ENCODE measurements around the gene SMAP2. TPM values are rescaled to one million over a fixed set of nuclear protein-coding genes. Genes with fewer than 3 reads are reported as not detected.

The SMAP2 gene
- total RNA-seq, 2 experiments from 2014 or later = 116 to 145 TPM

- Mint-ChIP-seq H3K4me3 (no peak overlapping the region), H3K27me3 (no peaks in the 10 kb centered on the region), H3K36me3 (peaks cover 41% of the 10 kb centered on the region), H3K27ac (no peak overlapping the region), H3K9me3 (ENCODE audit: low read depth) (no peaks in the 10 kb centered on the region), H3K4me1 (peaks cover 83% of the 10 kb centered on the region)
- ATAC-seq (no peak), DNase-seq (no peak)
- CTCF ChIA-PET = interaction anchor here (0.9 to 1.6 kb wide), 4 partner anchors 12 to 365 kb away, joined by 3 to 9 read pairs (median 3); no protein-coding TSS in a partner anchor
Observed at GRCh38 chr1:40397258-40397657, 23.7 kb downstream of the SMAP2 start.

DNA sequence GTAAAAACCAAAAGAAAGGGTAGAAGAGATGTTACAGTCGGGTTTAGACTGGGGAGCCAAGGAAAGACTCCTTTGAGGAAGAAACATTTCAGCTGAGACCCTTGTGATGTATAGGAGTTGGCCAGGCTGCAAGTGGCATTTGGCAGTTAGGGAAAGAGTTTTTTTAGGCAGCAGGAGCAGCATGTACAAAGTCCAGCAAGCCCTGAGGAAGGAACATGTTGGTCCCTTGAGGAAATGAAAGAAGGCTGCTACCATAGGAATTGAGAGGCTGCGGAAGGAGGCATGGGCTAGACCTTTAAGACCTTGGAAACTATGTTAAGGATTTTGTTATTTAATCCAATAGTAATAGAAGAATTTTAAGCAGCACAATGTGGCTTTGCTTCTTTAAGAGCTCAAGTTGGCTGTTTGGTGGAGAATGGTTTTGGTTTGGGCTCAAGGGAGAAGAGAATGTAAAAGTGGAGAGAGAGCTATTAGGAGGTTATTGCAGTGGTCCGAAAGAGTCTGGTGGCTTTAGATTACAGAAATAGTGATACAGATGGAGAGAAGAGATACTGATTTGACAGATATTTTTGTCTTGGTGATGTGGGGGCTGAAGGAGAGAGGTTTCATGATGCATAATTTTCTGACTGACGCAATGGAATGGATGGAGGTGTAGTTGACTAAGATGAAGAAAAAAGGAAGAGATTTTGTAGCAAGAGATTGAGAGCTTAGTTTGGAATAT is 26.6 kb downstream of the SMAP2 start:
- no peaks in the 10 kb centered on the region for H3K27me3 Mint-ChIP-seq
- H3K9me3 Mint-ChIP-seq (ENCODE audit: low read depth) = no peaks in the 10 kb centered on the region
- no peak for DNase-seq
- H3K27ac Mint-ChIP-seq = peak overlapping the region; percentile 75
- H3K36me3 Mint-ChIP-seq = peaks cover 37% of the 10 kb centered on the region
- H3K4me3 Mint-ChIP-seq = peak overlapping the region; percentile 30
- CTCF ChIA-PET = interaction anchor here (0.7 to 3.2 kb wide), 10 partner anchors 11 to 247 kb away, joined by 3 to 18 read pairs (median 5); no protein-coding TSS in a partner anchor
- ATAC-seq = peak; percentile 57
- H3K4me1 Mint-ChIP-seq = peaks cover 81% of the 10 kb centered on the region

- CTCF ChIA-PET = interaction anchor here (1.1 to 3.2 kb wide), 6 partner anchors 10 to 145 kb away, joined by 3 to 15 read pairs (median 6); no protein-coding TSS in a partner anchor
- Mint-ChIP-seq H3K4me3 (no peak overlapping the region), H3K27ac (peak overlapping the region; percentile 82), H3K36me3 (peaks cover 34% of the 10 kb centered on the region), H3K4me1 (peaks cover 72% of the 10 kb centered on the region), H3K9me3 (ENCODE audit: low read depth) (no peaks in the 10 kb centered on the region), H3K27me3 (no peaks in the 10 kb centered on the region)
- DNase-seq (no peak), ATAC-seq (no peak)
Observed at GRCh38 chr1:40401473-40402201, 28.1 kb downstream of the SMAP2 start.

DNA sequence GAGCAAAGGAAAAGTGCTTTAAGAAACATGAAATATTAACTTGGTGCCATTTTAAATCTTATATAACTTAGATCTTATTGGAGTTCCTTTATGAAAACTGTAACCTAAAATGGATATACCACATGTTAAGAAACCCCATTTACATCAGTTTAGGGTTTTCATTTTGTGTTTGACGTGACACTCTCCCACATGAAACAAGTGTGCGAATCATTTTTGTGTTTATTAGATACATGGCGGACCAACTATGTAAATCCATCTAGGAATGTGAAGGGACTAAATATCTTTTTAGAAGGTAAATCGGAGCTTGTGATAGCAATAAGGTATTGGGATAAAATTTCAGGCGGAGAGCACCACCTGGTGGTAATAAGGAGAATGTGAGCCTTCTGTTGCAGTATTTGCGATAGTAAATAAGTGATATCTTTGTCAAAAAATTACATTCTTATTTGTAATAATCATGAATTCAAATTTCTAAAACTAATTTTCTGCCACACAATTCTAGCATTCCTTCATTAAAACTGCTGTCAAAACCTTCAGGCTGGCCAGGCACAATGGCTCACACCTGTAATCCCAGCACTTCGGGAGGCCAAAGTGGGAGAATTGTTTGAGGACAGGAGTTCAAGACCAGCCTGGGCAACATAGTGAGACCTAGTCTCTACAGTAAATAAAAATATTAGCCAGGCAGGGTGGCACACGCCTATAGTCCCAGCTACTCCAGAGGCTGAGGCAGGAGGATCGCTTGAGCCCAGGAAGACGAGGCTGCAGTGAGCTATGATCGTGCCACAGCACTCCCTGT is 31.3 kb downstream of the SMAP2 start:
- H3K4me3 Mint-ChIP-seq = peak overlapping the region; percentile 4
- H3K36me3 Mint-ChIP-seq = peaks cover 36% of the 10 kb centered on the region
- no peaks in the 10 kb centered on the region for H3K27me3 Mint-ChIP-seq
- DNase-seq = no peak
- H3K9me3 Mint-ChIP-seq (ENCODE audit: low read depth) = no peaks in the 10 kb centered on the region
- H3K27ac Mint-ChIP-seq = peak overlapping the region; percentile 82
- peaks cover 54% of the 10 kb centered on the region for H3K4me1 Mint-ChIP-seq
- CTCF ChIA-PET = interaction anchor here (0.6 to 3.4 kb wide), 35 partner anchors 12 to 567 kb away, joined by 3 to 36 read pairs (median 5); partner anchors contain the start of genes CITED4, COL9A2, RLF and SMAP2
- peak; percentile 50 for ATAC-seq

DNA sequence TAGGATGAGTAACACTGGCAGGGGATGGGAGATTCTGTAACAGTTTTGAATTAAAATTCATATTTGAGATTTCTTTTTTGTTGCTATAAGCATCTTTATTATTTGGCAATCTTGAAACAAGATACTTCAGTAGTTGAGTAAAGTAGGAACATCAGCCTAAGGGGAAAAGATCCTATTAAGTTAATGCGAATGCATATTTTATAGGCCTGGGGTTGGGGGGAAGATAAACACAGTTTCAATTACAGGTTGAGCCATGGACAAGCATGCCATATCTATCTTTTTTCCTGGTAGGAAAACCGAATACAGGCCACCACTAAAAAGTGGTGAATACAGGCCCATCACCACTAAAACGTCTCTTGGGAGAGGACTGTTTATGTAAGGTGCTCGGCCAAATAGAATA is 32.3 kb downstream of the SMAP2 start:
- Mint-ChIP-seq H3K4me3 (no peak overlapping the region), H3K27ac (no peak overlapping the region), H3K4me1 (peaks cover 45% of the 10 kb centered on the region), H3K9me3 (ENCODE audit: low read depth) (no peaks in the 10 kb centered on the region), H3K36me3 (peaks cover 39% of the 10 kb centered on the region), H3K27me3 (no peaks in the 10 kb centered on the region)
- CTCF ChIA-PET = interaction anchor here (0.9 to 3.4 kb wide), 22 partner anchors 11 to 457 kb away, joined by 3 to 36 read pairs (median 8); partner anchors contain the start of genes CITED4, COL9A2 and SMAP2
- DNase-seq = no peak
- no peak for ATAC-seq

GRCh38 chr1:40407453-40407852 is 33.9 kb downstream of the SMAP2 start:
- H3K36me3 Mint-ChIP-seq = peaks cover 43% of the 10 kb centered on the region
- no peaks in the 10 kb centered on the region for H3K27me3 Mint-ChIP-seq
- H3K4me1 Mint-ChIP-seq = peaks cover 34% of the 10 kb centered on the region
- DNase-seq (no peak), ATAC-seq (no peak)
- H3K4me3 Mint-ChIP-seq = no peak overlapping the region
- CTCF ChIA-PET = interaction anchor here (0.7 to 2.5 kb wide), 5 partner anchors 31 to 255 kb away, joined by 3 to 12 read pairs (median 5); no protein-coding TSS in a partner anchor
- H3K9me3 Mint-ChIP-seq (ENCODE audit: low read depth) = no peaks in the 10 kb centered on the region
- no peak overlapping the region for H3K27ac Mint-ChIP-seq

- ATAC-seq (no peak), DNase-seq (no peak)
- no peak overlapping the region for H3K27ac Mint-ChIP-seq
- H3K4me3 Mint-ChIP-seq = no peak overlapping the region
- no peaks in the 10 kb centered on the region for H3K27me3 Mint-ChIP-seq
- peaks cover 31% of the 10 kb centered on the region for H3K4me1 Mint-ChIP-seq
- CTCF ChIA-PET = interaction anchor here (1.1 to 1.8 kb wide), 2 partner anchors 36 to 71 kb away, joined by 3 to 8 read pairs; partner anchors contain the start of gene SMAP2
- no peaks in the 10 kb centered on the region for H3K9me3 Mint-ChIP-seq (ENCODE audit: low read depth)
- H3K36me3 Mint-ChIP-seq = peaks cover 57% of the 10 kb centered on the region
Observed at GRCh38 chr1:40409467-40409866, 35.9 kb downstream of the SMAP2 start.

DNA sequence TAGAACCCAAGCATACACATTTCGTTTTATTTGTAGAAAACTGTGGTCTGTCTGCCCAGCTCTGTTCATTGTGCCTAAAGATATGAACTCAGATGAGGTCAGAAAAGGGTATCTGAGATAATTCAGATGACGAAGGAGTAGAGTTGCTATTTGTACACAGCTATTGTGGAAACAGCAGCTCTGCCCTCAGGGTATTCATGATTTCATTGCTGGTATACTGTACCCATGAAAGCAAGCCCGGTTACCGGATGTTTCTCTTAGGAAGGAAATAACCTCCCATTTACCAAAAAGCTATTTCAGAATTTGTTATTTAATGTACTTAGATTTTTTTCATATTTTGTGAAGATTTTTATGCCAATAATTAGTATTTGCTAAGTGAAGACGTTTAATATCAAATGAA is 37.8 kb downstream of the SMAP2 start:
- ATAC-seq (no peak), DNase-seq (no peak)
- no peaks in the 10 kb centered on the region for H3K9me3 Mint-ChIP-seq (ENCODE audit: low read depth)
- H3K27ac Mint-ChIP-seq = no peak overlapping the region
- CTCF ChIA-PET = interaction anchor here (0.9 to 1.5 kb wide), 6 partner anchors 7 to 323 kb away, joined by 3 to 6 read pairs (median 3); no protein-coding TSS in a partner anchor
- peaks cover 75% of the 10 kb centered on the region for H3K36me3 Mint-ChIP-seq
- no peaks in the 10 kb centered on the region for H3K27me3 Mint-ChIP-seq
- H3K4me1 Mint-ChIP-seq = peaks cover 24% of the 10 kb centered on the region
- no peak overlapping the region for H3K4me3 Mint-ChIP-seq

GRCh38 chr1:40411843-40412242 is 38.3 kb downstream of the SMAP2 start:
- Mint-ChIP-seq H3K36me3 (peaks cover 77% of the 10 kb centered on the region), H3K27ac (no peak overlapping the region), H3K4me3 (no peak overlapping the region), H3K9me3 (ENCODE audit: low read depth) (no peaks in the 10 kb centered on the region), H3K4me1 (peaks cover 24% of the 10 kb centered on the region), H3K27me3 (no peaks in the 10 kb centered on the region)
- DNase-seq (no peak), ATAC-seq (no peak)
- CTCF ChIA-PET = interaction anchor here (0.9 to 1.6 kb wide), 7 partner anchors 8 to 324 kb away, joined by 3 to 6 read pairs (median 3); no protein-coding TSS in a partner anchor

DNA sequence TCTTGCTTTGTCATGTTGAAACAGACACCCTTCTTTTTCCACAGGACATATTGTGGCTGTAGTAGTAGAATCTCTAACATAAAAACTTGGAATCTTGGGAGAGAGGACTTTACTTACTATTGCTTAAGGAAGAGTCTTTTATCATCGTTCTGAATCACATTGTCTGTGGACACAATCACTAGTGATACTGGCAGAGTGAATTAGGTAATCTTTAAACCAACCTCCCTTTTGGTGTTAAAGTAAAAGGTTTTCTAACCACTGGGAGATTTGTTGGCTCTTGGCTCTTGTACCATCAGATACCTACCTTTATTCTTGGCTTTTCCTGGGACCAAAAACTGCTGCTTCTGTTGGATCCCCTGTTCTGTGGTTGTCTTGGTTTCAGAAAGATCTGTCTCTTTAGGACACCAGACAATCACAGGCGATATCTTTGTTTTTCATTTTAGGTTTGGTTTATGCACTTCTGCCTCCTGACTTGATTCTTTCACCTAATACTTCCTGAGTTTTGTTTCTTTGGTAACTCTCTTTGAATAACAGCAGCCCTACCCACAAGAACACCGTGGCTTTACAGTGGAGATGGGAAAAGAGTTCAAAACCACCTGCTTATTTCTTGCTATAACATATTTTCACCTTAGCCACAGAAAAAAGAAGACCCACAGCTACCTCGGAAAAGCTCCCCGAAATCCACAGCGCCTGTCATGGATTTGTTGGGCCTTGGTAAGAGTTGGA is 40.2 kb downstream of the SMAP2 start:
- ATAC-seq (no peak), DNase-seq (no peak)
- Mint-ChIP-seq H3K9me3 (ENCODE audit: low read depth) (no peaks in the 10 kb centered on the region), H3K27ac (peak overlapping the region; percentile 72), H3K4me3 (no peak overlapping the region), H3K36me3 (peaks cover 85% of the 10 kb centered on the region), H3K4me1 (peaks cover 22% of the 10 kb centered on the region), H3K27me3 (no peaks in the 10 kb centered on the region)
- CTCF ChIA-PET = interaction anchor here (0.5 to 1.6 kb wide), 3 partner anchors 54 to 261 kb away, joined by 3 to 5 read pairs (median 4); no protein-coding TSS in a partner anchor

DNA sequence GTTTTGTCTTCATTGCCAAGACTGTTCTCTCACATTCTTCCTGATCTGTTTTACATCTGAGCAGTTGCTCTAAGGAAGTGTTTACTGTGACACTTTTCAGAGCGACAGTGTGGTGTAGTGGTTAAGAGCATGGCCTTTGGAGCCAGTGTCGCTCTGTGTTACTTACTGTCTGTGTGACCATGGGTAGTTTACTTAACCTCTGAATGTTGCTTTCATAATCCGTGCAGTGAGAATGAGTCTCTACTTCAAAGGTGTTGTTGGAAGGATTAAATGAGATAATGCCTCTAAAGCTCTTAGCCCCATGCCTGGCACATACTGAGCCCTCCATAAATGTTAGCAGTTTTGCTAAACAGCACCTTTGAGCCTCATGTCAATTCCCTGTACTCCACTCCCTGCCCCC is 40.8 kb downstream of the SMAP2 start:
- peaks cover 22% of the 10 kb centered on the region for H3K4me1 Mint-ChIP-seq
- DNase-seq = no peak
- H3K27ac Mint-ChIP-seq = peak overlapping the region; percentile 72
- H3K9me3 Mint-ChIP-seq (ENCODE audit: low read depth) = no peaks in the 10 kb centered on the region
- peak; percentile 33 for ATAC-seq
- CTCF ChIA-PET = interaction anchor here (0.6 to 1.5 kb wide), 2 partner anchors 97 to 262 kb away, joined by 3 read pairs; partner anchors contain the start of gene COL9A2
- peaks cover 86% of the 10 kb centered on the region for H3K36me3 Mint-ChIP-seq
- H3K27me3 Mint-ChIP-seq = no peaks in the 10 kb centered on the region
- H3K4me3 Mint-ChIP-seq = no peak overlapping the region

- Mint-ChIP-seq H3K4me1 (peaks cover 29% of the 10 kb centered on the region), H3K27me3 (no peaks in the 10 kb centered on the region), H3K9me3 (ENCODE audit: low read depth) (no peaks in the 10 kb centered on the region), H3K36me3 (peaks cover 91% of the 10 kb centered on the region), H3K27ac (no peak overlapping the region), H3K4me3 (no peak overlapping the region)
- CTCF ChIA-PET = interaction anchor here (0.7 to 1.4 kb wide), 3 partner anchors 12 to 273 kb away, joined by 3 to 6 read pairs (median 3); no protein-coding TSS in a partner anchor
- ATAC-seq = no peak
- DNase-seq = no peak
Observed at GRCh38 chr1:40416709-40417108, 43.2 kb downstream of the SMAP2 start.

Data from activated CD8-positive, alpha-beta memory T cell treated with anti-CD3 and anti-CD28 coated beads, Interleukin-2, amount 10 ng/mL, durations not matched to agents 7 days and 5 days (primary cell).